Measurements from ENCODE around the gene SDK1. TPM values are rescaled to one million over a fixed set of nuclear protein-coding genes. Genes with fewer than 3 reads are reported as not detected.

SDK1 gene
- total and polyA plus RNA-seq, 2 donors (not counting 3 experiments of a cell fraction or from before 2014, with no cell fraction given) = 1.6 to 3.9 TPM

DNA sequence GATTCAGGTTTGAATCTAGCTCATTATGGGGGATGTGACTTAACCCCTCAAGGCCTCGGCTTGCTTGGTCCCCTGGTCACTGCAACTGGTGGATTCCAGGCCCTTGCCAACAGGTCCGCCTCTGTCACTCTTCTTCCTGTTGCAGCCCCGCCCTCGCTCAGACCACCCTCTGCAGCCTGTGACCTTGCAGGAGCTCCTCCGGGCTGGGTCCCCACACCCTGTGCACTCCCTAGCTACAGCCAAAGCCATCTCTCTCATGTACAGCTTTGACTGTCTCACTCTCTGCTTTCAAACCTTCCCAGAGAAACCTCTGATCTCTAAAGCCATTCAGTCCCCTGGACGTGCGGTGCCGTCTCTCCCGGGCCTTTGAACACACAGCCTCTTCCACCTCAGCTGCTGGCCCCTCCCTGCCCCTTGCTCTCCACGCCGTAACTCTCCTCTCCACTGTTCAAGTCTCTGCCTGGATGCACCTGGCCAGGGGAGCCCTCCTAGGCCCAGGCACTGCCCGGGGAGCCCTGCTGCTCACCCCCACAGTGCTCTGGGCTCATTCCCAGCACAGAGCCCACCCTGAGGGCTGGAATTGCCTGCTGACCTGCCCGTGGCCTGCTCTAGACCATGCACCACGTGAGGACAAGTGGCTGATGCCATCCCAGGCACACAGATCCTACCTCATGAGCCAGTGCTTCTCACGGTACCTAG, 895.2 kb downstream of the SDK1 start:
- Histone ChIP-seq H3K27me3 (ENCODE audit: control insufficient read depth in 2 of 2, insufficient read depth in 2 of 2, low read length in 2 of 2) (no peaks in the 10 kb centered on the region), H3K4me3 (replicated peaks in 1 of 3; ENCODE audit: insufficient read depth in 1 of 3, low read depth in 1 of 3, low read length in 3 of 3) (no peak overlapping the region), H3K27ac (ENCODE audit: insufficient read depth, low read depth, low read length) (no peak overlapping the region), H3K4me1 (ENCODE audit: control insufficient read depth, extremely low read depth, insufficient read depth, low read length) (no peaks in the 10 kb centered on the region), H3K9me1 (replicated peaks; ENCODE audit: control insufficient read depth, extremely low read depth, insufficient read depth, low read length) (no peaks in the 10 kb centered on the region), H3K79me2 (ENCODE audit: control insufficient read depth, insufficient read depth, low read length) (no peaks in the 10 kb centered on the region), H2AFZ (ENCODE audit: low read depth, low read length) (no peak overlapping the region), H3K9me3 (replicated peaks; ENCODE audit: control insufficient read depth, insufficient read depth, low read length) (no peaks in the 10 kb centered on the region), H3K36me3 (ENCODE audit: control insufficient read depth in 2 of 2, extremely low read depth in 1 of 2, insufficient read depth in 2 of 2, low read length in 2 of 2) (no peaks in the 10 kb centered on the region), H3K9ac (replicated peaks; ENCODE audit: extremely low read depth, insufficient read depth, low read length) (no peak overlapping the region), H4K20me1 (replicated peaks; ENCODE audit: control insufficient read depth, extremely low read depth, insufficient read depth, low read length) (no peaks in the 10 kb centered on the region), H3K4me2 (ENCODE audit: insufficient read depth, low read length) (no peak overlapping the region)
- BruUV-seq (replicated peaks) = no TSS peak
- intact Hi-C loops (cut with micrococcal nuclease) (no loop called here), dilution Hi-C loops (cut with MboI; ENCODE audit: extremely low pct_ligation_motif_present, low sequenced_read_pairs) (no loop called here)
- TF ChIP-seq FOS (IDR thresholded peaks at IDR 0.05; ENCODE audit: borderline replicate concordance, insufficient read depth, low read length) (no peak), POLR2AphosphoS5 (IDR thresholded peaks at IDR 0.05; ENCODE audit: insufficient read depth, low read depth, low read length) (no peak), EZH2 (IDR thresholded peaks at IDR 0.05; ENCODE audit: borderline replicate concordance, low read depth, low read length, severe bottlenecking) (no peak), POLR2A (IDR thresholded peaks at IDR 0.05; ENCODE audit: low read depth, low read length) (no peak)
- TF ChIP-seq, protein P1, sequence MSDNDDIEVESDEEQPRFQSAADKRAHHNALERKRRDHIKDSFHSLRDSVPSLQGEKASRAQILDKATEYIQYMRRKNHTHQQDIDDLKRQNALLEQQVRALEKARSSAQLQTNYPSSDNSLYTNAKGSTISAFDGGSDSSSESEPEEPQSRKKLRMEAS (IDR thresholded peaks at IDR 0.05; ENCODE audit: insufficient read depth, insufficient read length) = no peak
- TF ChIP-seq, protein P2, sequence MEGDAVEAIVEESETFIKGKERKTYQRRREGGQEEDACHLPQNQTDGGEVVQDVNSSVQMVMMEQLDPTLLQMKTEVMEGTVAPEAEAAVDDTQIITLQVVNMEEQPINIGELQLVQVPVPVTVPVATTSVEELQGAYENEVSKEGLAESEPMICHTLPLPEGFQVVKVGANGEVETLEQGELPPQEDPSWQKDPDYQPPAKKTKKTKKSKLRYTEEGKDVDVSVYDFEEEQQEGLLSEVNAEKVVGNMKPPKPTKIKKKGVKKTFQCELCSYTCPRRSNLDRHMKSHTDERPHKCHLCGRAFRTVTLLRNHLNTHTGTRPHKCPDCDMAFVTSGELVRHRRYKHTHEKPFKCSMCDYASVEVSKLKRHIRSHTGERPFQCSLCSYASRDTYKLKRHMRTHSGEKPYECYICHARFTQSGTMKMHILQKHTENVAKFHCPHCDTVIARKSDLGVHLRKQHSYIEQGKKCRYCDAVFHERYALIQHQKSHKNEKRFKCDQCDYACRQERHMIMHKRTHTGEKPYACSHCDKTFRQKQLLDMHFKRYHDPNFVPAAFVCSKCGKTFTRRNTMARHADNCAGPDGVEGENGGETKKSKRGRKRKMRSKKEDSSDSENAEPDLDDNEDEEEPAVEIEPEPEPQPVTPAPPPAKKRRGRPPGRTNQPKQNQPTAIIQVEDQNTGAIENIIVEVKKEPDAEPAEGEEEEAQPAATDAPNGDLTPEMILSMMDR (IDR thresholded peaks at IDR 0.05; ENCODE audit: extremely low read depth in 1 of 2, insufficient read depth in 1 of 2, low read depth in 1 of 2, low read length in 2 of 2) = no peak
- CTCF ChIA-PET = no interaction called here
- POLR2A ChIA-PET = no interaction called here
- DNase-seq (ENCODE audit: low read depth, low spot score) (no peak), FAIRE-seq (no peak)

All from endothelial cell of umbilical vein (primary cell).